IMR-90 (cell line): ENCODE data around the gene CBX8.

Experiments
- BHLHE40 ChIP-seq: fragments of 150-350 bp; IDR thresholded peaks from 2 replicates; pipeline ENCODE4 v1.6.1; 2016; ENCODE audit warnings: mild to moderate bottlenecking, low read depth, low read length
- CEBPB ChIP-seq: IDR thresholded peaks from 2 replicates; pipeline ENCODE4 v1.6.1; 2012; ENCODE audit warnings: low read depth, low read length, improper control_type of control experiment
- CTCF ChIP-seq: conservative IDR thresholded peaks from 2 replicates; pipeline ENCODE4 v1.5.1; 2012; ENCODE audit warnings: mild to moderate bottlenecking, low read depth, low read length, improper control_type of control experiment
- MAFK ChIP-seq: IDR thresholded peaks from 2 replicates; pipeline ENCODE4 v1.6.1; 2012; ENCODE audit warnings: low read depth, low read length, improper control_type of control experiment
- POLR2A ChIP-seq: IDR thresholded peaks from 2 replicates; pipeline ENCODE4 v1.6.1; 2012; ENCODE audit warnings: mild to moderate bottlenecking, low read depth, low read length
- RAD21 ChIP-seq: IDR thresholded peaks from 2 replicates; pipeline ENCODE4 v1.6.1; 2012; ENCODE audit warnings: low read length, improper control_type of control experiment
- RCOR1 ChIP-seq: IDR thresholded peaks from 2 replicates; pipeline ENCODE4 v1.6.1; 2012; ENCODE audit warnings: mild to moderate bottlenecking, low read length, improper control_type of control experiment; ENCODE audit not compliant: insufficient replicate concordance
- RFX5 ChIP-seq: IDR thresholded peaks from 2 replicates; pipeline ENCODE4 v1.8.0; 2012; ENCODE audit warnings: low read depth, mild to moderate bottlenecking, low read length, moderate library complexity
- SMC3 ChIP-seq: fragments of 150-350 bp; IDR thresholded peaks from 2 replicates; pipeline ENCODE4 v1.6.1; 2016; ENCODE audit warnings: low read depth, mild to moderate bottlenecking, antibody characterized with exemption, low read length, moderate library complexity

- TF ChIP-seq POLR2A (no peak), CTCF (no peak), MAFK (no peak), SMC3 (no peak), BHLHE40 (no peak), RFX5 (no peak), RAD21 (no peak), RCOR1 (no peak), CEBPB (no peak)
These were observed 21.3 kb upstream of the CBX8 start for GRCh38 chr17:79818026-79818758.
